Cardiac muscle cell (in vitro differentiated cells and primary cell): ENCODE data around the gene ENPP7. TPM values are rescaled to one million over a fixed set of nuclear protein-coding genes. Genes with fewer than 3 reads are reported as not detected.

Experiments used
- DNase-seq, 2 donors: peaks; one replicate each; pipeline versions ENCODE4 v3.0.0 to v3.0.0-alpha.2; 2010 to 2017; ENCODE audit warnings: low read depth in 1 of 2, low spot score in 1 of 2
- H3K27ac ChIP-seq: fragments of 200-600 bp; sonication (generic); 2 replicates; pipeline ENCODE4 v1.5.1; 2016
- H3K27me3 ChIP-seq: fragments of 200-600 bp; sonication (generic); 2 replicates; pipeline ENCODE4 v1.6.0; 2016; ENCODE audit warnings: control low read depth
- H3K36me3 ChIP-seq: fragments of 200-600 bp; sonication (generic); 2 replicates; pipeline ENCODE4 v1.5.1; 2016; ENCODE audit warnings: control low read depth
- H3K4me1 ChIP-seq: fragments of 200-600 bp; sonication (generic); 2 replicates; pipeline ENCODE4 v1.8.1; 2017; ENCODE audit warnings: low read depth, mild to moderate bottlenecking, mixed run types
- H3K4me3 ChIP-seq: fragments of 200-600 bp; sonication (generic); 2 replicates; pipeline ENCODE4 v1.5.1; 2016; ENCODE audit warnings: mild to moderate bottlenecking
- H3K9me3 ChIP-seq: fragments of 200-600 bp; sonication (generic); 2 replicates; pipeline ENCODE4 v1.5.1; 2017; ENCODE audit warnings: low read depth, mild to moderate bottlenecking, control low read depth
- polyA plus RNA-seq: library from polyadenylated mRNA; unstranded; fragments of >200 nt; fragmentation: Nextera tagmentation; extraction: Ambion mirVana; gene quantifications from 2 replicates; pipeline ENCODE4 v1.2.1, GENCODE V29; 2016
- total RNA-seq: library from RNA; depleted of rRNA; stranded (reverse); fragments of >200 nt; gene quantifications from 2 replicates; pipeline ENCODE4 v1.2.3, GENCODE V29; 2016
- TF ChIP-seq, protein P1 (sequence below): IDR thresholded peaks from 2 replicates; pipeline ENCODE4 v1.5.1; 2012; ENCODE audit warnings: low read depth, mild to moderate bottlenecking, low read length

The ENPP7 gene
- total and polyA plus RNA-seq, 2 experiments from 2014 or later, result not detected

DNA sequence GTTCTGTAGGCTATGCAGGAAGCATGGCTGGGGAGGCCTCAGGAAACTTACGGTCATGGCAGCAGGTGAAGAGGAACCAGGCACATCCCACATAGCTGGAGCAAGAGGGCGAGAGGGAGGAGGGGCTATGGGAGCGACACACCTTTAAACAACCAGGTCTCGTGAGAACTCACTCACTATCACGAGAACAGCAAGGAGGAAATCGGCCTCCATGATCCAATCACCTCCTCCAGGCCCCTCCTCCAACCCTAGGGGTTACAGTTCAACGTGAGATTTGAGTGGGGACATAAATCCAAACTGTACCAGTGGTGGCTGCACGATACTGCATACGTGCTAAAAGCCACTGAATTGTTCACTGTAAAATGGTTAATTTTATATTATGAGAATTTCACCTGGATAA is 26.1 kb upstream of the ENPP7 start:
- H3K4me3 ChIP-seq, result no peak overlapping the region
- no peaks in the 10 kb centered on the region for H3K27me3 ChIP-seq
- H3K9me3 ChIP-seq, result no peaks in the 10 kb centered on the region
- no peak for DNase-seq
- no peak overlapping the region for H3K27ac ChIP-seq
- no peaks in the 10 kb centered on the region for H3K4me1 ChIP-seq
- TF ChIP-seq, protein P1, sequence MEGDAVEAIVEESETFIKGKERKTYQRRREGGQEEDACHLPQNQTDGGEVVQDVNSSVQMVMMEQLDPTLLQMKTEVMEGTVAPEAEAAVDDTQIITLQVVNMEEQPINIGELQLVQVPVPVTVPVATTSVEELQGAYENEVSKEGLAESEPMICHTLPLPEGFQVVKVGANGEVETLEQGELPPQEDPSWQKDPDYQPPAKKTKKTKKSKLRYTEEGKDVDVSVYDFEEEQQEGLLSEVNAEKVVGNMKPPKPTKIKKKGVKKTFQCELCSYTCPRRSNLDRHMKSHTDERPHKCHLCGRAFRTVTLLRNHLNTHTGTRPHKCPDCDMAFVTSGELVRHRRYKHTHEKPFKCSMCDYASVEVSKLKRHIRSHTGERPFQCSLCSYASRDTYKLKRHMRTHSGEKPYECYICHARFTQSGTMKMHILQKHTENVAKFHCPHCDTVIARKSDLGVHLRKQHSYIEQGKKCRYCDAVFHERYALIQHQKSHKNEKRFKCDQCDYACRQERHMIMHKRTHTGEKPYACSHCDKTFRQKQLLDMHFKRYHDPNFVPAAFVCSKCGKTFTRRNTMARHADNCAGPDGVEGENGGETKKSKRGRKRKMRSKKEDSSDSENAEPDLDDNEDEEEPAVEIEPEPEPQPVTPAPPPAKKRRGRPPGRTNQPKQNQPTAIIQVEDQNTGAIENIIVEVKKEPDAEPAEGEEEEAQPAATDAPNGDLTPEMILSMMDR, result no peak
- no peaks in the 10 kb centered on the region for H3K36me3 ChIP-seq

DNA sequence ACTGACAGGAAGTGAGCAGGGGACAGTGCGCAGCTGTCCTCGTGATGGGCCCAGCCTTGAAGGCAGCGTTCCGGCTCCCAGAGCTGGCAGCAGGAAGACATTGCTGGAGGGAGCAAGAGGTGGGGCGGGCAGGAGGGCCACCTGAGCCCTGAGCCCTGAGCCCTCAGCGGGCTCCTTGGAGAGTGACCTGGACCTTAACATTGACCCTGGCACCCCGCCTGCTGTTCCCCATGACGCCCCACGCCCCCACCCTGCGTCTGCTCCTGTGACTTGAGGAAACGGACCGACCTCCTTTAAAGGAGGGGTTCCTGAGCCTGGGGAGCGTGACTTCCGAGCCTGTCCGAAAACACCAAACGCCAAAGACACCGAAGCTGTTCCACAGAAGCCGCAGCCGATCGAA is 25.1 kb upstream of the ENPP7 start:
- Histone ChIP-seq H3K36me3 (no peaks in the 10 kb centered on the region), H3K4me1 (no peaks in the 10 kb centered on the region), H3K27me3 (no peaks in the 10 kb centered on the region), H3K27ac (no peak overlapping the region), H3K9me3 (no peaks in the 10 kb centered on the region), H3K4me3 (no peak overlapping the region)
- TF ChIP-seq, protein P1, result no peak
- no peak for DNase-seq

DNA sequence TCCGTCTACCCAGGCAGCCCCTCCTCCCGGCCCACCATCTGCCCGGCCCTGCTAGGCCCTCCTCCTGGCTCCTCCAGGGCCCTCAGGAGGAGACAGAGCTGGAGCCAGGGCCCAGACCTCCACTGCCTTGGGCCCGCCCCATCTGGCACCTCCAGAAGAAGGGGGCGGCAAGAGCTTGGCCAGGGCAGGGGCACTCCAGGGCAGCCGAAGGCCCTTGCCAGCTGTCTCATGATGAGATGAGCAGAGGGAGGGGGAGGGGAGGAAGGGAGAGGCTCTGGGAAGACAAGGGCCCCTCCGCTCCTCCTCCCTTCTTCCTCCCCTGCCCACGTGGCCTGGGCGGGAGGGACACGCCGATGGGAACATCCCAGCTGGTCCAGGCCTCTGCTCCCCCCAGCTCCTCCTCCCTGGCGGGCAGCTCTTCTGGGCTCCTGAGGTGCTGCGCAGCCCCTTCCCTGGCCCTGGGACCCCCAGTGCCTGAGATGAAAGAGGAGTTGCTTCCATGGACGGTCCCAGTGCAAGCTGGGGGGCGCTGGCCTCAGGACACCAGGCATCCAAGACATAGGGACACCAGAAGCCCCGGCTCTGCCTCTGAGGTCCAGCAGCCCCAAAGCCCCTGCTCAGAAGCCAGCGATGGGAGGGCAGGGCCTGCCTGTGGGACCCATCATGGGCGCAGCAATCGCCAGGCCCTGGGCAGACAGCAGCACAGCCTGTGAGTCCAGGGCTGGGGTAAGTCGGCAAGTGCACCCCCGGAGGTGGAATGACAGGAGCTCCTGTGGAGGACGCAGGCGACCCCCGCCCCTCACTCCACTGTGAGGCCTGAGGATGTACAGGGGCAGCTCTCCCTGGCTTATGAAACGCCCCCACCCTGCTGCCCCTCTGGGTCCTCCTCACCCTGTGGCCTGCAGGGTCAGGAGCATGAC is 23.6 kb upstream of the ENPP7 start:
- Histone ChIP-seq H3K36me3 (no peaks in the 10 kb centered on the region), H3K27ac (no peak overlapping the region), H3K4me1 (no peaks in the 10 kb centered on the region), H3K4me3 (no peak overlapping the region), H3K27me3 (no peaks in the 10 kb centered on the region), H3K9me3 (no peaks in the 10 kb centered on the region)
- TF ChIP-seq, protein P1, result no peak
- peak in 1 of 2 donors; percentile 40 for DNase-seq

DNA sequence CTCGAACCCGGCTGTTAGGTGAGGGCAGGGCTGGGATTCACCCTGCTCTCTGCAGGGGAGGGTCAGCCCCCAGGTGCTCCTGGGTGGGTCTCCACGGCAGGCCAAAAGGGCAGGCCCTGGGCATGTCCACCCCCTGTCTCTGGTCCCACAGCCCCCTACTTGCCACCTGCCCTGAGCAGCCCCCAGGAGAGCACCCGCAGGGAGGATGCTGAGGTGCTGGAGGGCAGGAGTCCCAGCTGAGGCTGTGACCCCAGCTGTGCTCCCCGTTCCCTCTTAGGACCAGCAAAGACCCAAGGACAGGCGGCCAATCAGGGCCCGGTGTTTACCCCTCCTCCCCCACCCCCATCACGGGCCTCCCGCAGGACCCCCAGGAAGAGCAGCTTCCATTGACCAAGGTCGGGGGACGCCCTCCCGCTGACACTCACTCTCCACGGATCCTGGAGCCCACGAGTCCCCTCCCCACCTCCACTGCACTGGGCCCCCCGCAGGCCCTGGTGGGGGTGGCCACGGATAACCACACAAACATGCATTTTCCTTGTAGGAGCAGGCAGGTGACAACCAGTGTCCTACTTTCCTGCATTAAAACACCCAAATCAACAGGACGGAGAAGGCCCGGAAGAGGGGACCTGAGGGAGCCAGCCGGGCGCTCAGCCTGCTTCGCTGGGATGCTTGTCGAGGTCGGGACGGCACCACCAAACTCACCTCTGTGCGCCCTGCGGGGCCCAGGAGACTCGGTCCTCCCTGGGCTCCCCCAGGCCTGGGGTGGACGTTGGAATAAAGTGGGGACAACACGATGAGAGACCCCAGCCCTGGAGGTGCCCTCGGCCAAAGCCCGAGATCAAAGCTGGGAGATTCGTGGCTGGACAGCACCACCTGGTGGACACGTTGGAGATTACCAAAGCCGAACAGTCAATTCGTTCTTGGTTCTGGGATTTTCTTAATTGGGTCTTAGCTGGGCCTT is 22.5 kb upstream of the ENPP7 start:
- no peak overlapping the region for H3K4me3 ChIP-seq

DNA sequence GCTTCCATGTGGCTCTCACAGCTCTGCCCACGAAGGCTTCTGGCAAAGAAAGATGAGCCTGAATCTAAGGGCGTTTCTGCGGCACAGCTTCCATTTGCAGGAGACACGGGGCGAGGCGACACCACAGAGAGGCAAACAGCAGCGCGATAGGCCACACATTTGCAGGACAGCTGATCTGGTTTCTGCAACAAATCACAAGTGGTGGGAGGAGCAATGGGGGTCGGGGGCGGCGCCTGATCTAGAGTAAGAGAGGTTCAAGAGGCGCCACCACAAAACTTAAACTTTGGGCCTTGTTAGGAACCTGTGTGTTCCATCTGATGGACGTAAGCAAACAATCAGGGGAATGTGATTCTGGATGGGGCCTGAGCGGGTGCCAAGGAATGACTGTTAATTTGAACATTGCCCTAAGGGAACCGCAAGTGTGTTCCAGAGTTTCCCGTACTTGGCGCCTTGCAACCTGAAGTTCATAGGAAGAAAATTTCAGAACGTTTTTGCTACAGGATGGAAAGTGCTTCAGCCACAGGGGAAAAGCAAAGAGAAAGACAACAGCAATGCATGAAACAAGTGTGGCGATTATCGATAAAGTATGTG is 18.9 kb upstream of the ENPP7 start:
- no peaks in the 10 kb centered on the region for H3K36me3 ChIP-seq
- TF ChIP-seq, protein P1, result no peak
- H3K27ac ChIP-seq, result no peak overlapping the region
- no peaks in the 10 kb centered on the region for H3K27me3 ChIP-seq
- H3K4me1 ChIP-seq, result peaks cover 18% of the 10 kb centered on the region
- no peak overlapping the region for H3K4me3 ChIP-seq
- H3K9me3 ChIP-seq, result no peaks in the 10 kb centered on the region
- no peak for DNase-seq

More for the DNA sequence above, 22.5 kb upstream of the ENPP7 start:
- H3K27me3 ChIP-seq, result no peaks in the 10 kb centered on the region
- TF ChIP-seq, protein P1, result peak; percentile 70
- H3K36me3 ChIP-seq, result no peaks in the 10 kb centered on the region
- H3K9me3 ChIP-seq, result no peaks in the 10 kb centered on the region
- DNase-seq, result peak; percentile 55 to 67
- no peaks in the 10 kb centered on the region for H3K4me1 ChIP-seq
- no peak overlapping the region for H3K27ac ChIP-seq
